Activated T-cell treated with anti-CD3 and anti-CD28 coated beads, Interleukin-2, amount 50 U/mL, for 4 hours (primary cell): ENCODE measurements around the gene SERPINE3. TPM values are rescaled to one million over a fixed set of nuclear protein-coding genes. Genes with fewer than 3 reads are reported as not detected.

Experiments used
- ATAC-seq, 2 donors: fragments of 200-7000 bp; cut with Tn5 transposase; one replicate each; pipeline ENCODE4 v1.10.0; 2021
- DNase-seq: peaks from one replicate; pipeline ENCODE4 v3.0.0-alpha.2; 2020
- H3K27me3 Mint-ChIP-seq: one replicate; pipeline ENCODE4 v1.8.0; 2021; ENCODE audit warnings: low read depth, mixed read lengths
- H3K36me3 Mint-ChIP-seq: one replicate; pipeline ENCODE4 v1.8.0; 2022; ENCODE audit warnings: mixed read lengths; ENCODE audit not compliant: insufficient read depth
- H3K4me1 Mint-ChIP-seq: one replicate; pipeline ENCODE4 v1.8.0; 2021; ENCODE audit warnings: low read depth, mixed read lengths
- H3K4me3 Mint-ChIP-seq: one replicate; pipeline ENCODE4 v1.8.0; 2021; ENCODE audit warnings: mild to moderate bottlenecking, moderate library complexity, mixed read lengths
- H3K9me3 Mint-ChIP-seq: one replicate; pipeline ENCODE4 v1.8.0; 2021; ENCODE audit warnings: mixed read lengths
- total RNA-seq, 3 donors: library from RNA; stranded (reverse); gene quantifications; one replicate each; pipeline ENCODE4 v1.2.1, GENCODE V29; 2021

SERPINE3 gene
- total RNA-seq, 3 donors from 2014 or later, result not detected

DNA sequence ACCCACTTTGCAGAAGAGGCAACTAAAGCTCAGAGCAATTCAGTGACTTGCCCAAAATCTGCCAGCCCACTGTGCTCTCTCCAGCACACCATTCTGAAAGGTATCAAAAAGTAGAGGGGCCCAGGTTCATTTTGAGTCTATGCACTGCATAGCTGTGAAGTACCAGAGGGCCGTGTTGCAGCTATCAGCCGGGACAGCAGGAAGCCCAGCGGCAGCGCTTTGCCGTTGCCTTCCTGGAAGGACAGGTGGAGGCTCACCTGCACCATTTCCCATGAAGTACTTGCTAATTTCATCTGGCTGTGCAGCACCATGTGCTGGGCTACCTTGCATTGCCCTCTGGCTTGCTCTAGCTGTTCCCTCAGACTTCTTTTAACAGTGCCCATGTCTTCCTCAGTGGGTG, 2.7 kb upstream of the SERPINE3 start:
- no peaks in the 10 kb centered on the region for H3K27me3 Mint-ChIP-seq
- no peak for ATAC-seq
- H3K4me1 Mint-ChIP-seq, result peaks cover 7% of the 10 kb centered on the region
- peaks cover 2% of the 10 kb centered on the region for H3K36me3 Mint-ChIP-seq
- H3K9me3 Mint-ChIP-seq, result no peaks in the 10 kb centered on the region
- no peak for DNase-seq
- H3K4me3 Mint-ChIP-seq, result no peak overlapping the region

DNA sequence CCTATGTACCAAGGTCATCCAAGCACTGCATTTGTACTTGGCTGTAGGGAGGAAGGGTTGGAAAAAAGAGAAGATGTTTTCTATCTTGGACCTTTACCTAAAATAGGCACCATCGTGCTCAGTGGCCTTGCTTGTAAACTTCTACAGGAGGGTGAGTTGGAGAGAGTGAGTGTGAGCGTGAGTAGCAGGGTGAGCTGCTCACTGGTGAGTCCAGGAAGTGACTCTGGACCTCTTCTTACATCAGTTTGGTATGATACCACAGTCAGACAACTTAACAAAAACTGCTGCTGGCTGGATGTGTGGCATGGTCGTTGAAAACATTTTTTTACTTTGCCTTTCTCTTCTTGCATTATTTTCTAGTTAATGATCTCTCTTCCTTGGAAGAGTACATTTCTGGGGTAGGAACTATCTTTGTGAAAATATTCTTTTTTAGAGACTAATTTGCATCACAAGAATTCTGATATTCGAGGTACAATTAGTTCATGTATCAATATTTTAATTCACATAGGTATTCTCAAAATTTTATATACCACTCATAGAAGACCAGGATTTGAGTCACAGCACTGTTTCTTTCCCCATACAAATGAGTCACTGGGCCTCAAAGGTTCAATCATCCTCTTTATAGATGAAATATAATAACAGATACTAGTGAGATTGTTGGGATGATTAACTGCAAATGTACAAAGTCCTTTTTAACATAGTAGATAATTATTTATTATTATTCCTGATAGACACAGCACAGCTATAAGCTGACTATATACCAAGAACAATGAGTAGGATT, 651 bp downstream of the SERPINE3 start:
- DNase-seq (no peak), ATAC-seq (no peak)
- H3K9me3 Mint-ChIP-seq, result no peaks in the 10 kb centered on the region
- H3K4me3 Mint-ChIP-seq, result no peak overlapping the region
- no peaks in the 10 kb centered on the region for H3K4me1 Mint-ChIP-seq
- no peaks in the 10 kb centered on the region for H3K27me3 Mint-ChIP-seq
- no peaks in the 10 kb centered on the region for H3K36me3 Mint-ChIP-seq

DNA sequence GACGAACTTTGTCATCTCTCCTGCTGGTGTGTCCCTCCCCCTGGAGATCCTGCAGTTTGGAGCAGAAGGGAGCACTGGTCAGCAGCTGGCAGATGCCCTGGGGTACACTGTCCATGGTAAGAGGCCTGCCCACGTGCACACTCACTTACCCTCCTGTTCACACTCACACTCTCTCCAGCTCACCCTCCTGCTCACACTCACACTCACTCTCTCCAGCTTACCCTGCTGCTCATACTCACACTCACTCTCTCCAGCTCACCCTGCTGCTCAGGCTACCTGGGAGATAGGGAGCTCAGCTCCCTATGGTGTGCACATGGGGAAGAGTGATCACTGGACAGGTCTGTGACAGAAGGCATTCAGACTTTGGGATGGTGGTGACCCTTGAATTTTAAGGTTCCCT, 1.7 kb downstream of the SERPINE3 start:
- Mint-ChIP-seq H3K9me3 (no peaks in the 10 kb centered on the region), H3K4me1 (no peaks in the 10 kb centered on the region), H3K4me3 (no peak overlapping the region), H3K27me3 (no peaks in the 10 kb centered on the region), H3K36me3 (no peaks in the 10 kb centered on the region)
- DNase-seq (no peak), ATAC-seq (no peak)

DNA sequence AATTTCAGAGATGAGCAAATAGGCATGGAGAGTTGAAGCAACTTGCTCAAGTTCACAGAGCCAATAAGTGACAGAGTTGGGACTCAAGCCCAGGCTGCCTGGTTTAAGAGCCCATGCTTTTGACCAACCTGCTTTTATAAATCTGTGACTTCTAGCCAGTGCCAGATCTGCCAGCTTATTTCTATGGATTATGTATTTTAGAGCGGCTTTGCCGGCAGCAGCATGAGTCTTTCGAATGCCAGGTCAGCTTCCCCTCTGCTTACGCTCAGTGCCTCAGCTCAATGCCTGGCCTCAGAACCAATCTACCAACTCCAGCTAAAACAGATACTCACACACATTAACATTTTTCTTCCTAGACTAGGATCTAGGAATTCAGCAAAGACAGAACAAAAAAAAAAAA, 2.3 kb downstream of the SERPINE3 start:
- DNase-seq (no peak), ATAC-seq (no peak)
- Mint-ChIP-seq H3K9me3 (no peaks in the 10 kb centered on the region), H3K36me3 (no peaks in the 10 kb centered on the region), H3K4me1 (no peaks in the 10 kb centered on the region), H3K27me3 (no peaks in the 10 kb centered on the region), H3K4me3 (no peak overlapping the region)

DNA sequence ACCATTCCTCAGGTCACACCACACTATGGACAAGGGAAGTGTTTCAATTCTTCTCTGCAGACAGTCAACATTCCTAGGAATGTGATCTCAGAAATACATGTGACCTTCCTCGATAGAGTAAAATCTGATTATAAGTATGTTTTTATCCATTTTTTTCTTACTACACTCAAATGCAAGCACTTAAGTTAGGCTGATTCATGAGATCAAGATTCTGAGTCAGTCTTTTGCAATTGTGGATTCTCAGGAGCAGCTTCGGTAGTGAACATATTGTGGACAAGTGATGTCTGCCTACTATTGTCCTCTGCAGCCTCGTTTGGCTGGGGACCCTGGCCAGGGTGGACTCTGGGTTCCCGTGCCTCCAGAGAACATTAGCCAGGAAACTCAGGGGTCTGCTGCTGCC, 3.2 kb downstream of the SERPINE3 start:
- no peak for DNase-seq
- no peaks in the 10 kb centered on the region for H3K36me3 Mint-ChIP-seq
- no peak for ATAC-seq
- H3K4me1 Mint-ChIP-seq, result no peaks in the 10 kb centered on the region
- no peaks in the 10 kb centered on the region for H3K27me3 Mint-ChIP-seq
- no peak overlapping the region for H3K4me3 Mint-ChIP-seq
- H3K9me3 Mint-ChIP-seq, result no peaks in the 10 kb centered on the region

DNA sequence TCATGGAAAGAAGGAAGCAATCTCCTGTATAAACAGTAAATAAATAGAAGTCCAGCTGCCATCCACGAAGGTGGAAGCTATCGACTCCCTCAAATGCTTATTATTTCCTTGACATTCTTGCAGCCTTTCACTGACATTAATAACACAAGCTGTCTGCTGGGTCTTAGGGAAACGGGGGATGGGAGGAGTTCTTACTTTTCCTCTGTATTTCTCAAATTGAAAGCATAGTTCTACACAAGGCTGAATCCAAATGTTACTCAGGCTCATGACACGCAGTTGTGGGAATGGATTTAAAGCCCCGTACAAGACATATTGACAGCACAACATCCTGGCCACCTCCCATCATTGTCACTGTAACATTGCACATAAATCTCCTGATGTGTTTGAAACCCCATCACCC, 4.0 kb downstream of the SERPINE3 start:
- no peaks in the 10 kb centered on the region for H3K9me3 Mint-ChIP-seq
- H3K36me3 Mint-ChIP-seq, result no peaks in the 10 kb centered on the region
- H3K4me3 Mint-ChIP-seq, result no peak overlapping the region
- H3K4me1 Mint-ChIP-seq, result no peaks in the 10 kb centered on the region
- no peak for DNase-seq
- no peaks in the 10 kb centered on the region for H3K27me3 Mint-ChIP-seq
- ATAC-seq, result no peak

DNA sequence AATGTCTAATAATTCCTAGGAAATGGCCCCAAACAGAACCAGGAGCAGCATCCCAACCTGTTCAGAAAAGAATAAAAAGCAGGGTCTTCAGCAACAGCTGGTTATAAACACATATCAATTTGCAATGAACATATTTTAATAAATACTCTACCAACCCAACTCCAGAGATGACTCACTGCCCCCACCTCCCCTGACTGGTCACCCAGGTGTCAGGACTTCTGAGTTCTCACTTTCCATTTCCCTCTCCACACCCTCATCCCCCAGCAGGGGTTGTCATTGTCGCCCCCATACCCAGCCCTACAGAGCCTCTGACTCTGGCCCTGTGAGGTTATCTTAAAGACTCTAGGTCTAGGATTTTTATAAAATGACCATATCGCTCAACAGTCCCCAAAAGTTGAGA, 6.9 kb downstream of the SERPINE3 start:
- no peak for DNase-seq
- no peaks in the 10 kb centered on the region for H3K27me3 Mint-ChIP-seq
- H3K4me1 Mint-ChIP-seq, result no peaks in the 10 kb centered on the region
- no peaks in the 10 kb centered on the region for H3K9me3 Mint-ChIP-seq
- no peaks in the 10 kb centered on the region for H3K36me3 Mint-ChIP-seq
- no peak overlapping the region for H3K4me3 Mint-ChIP-seq
- no peak for ATAC-seq

DNA sequence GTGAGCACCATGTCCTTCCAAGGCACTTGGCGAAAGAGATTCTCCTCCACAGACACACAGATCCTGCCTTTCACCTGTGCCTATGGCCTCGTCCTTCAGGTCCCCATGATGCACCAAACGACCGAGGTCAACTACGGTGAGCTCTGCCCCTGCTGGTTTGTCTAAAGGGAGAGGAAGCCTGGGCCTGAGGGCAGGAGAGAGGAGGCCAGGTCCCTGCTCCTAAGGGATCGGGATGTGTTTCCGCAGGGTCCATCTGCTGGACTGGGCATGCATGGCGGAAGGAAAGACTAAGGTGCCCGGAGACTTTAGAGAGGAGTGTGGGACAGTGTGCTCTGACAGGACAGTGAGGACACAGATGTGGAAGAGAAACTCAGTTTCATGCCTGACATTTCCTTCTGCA, 7.6 kb downstream of the SERPINE3 start:
- Mint-ChIP-seq H3K9me3 (no peaks in the 10 kb centered on the region), H3K4me3 (no peak overlapping the region), H3K27me3 (no peaks in the 10 kb centered on the region), H3K36me3 (peaks cover under 1% of the 10 kb centered on the region), H3K4me1 (no peaks in the 10 kb centered on the region)
- ATAC-seq (no peak), DNase-seq (no peak)

DNA sequence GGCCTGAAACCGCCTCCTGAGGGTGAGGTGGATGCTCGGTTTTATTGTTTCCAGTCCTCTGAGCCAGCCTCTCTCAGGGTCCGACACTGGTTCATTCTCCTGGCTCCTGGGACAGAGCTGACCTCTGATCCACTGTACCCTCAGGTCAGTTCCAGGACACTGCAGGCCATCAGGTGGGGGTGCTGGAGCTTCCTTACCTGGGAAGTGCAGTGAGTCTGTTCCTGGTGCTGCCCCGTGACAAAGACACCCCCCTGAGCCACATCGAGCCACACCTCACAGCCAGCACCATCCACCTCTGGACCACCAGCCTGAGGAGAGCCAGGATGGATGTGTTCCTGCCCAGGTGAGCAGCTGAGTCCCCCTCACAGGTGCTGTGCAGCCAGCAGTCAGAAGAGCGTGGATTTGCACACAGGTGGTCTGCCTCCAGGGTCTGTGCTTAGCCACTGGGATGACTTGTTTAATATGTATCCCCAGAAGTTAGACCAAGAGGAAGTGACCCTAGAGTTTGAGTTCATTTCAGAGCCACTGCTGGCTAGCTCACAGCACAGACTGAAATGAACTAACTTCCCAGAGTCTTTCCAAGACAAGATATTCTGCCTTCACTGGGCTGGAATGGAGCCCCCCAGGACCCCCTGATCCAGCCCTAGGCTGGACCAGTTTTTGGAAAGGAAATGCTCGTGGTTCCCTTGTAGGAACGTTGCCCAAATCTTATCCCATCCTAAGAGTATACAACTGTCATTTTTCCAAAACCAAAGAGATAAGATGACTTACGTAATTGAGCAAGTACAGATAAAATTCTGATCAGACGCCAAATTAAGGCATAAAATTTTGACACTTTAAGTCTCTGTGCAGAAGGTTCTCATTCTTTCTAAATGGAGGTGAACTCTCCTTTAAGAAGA, 8.8 kb downstream of the SERPINE3 start:
- no peak for ATAC-seq
- DNase-seq, result no peak
- H3K36me3 Mint-ChIP-seq, result peaks cover 6% of the 10 kb centered on the region
- no peak overlapping the region for H3K4me3 Mint-ChIP-seq
- H3K9me3 Mint-ChIP-seq, result peaks cover 5% of the 10 kb centered on the region
- no peaks in the 10 kb centered on the region for H3K27me3 Mint-ChIP-seq
- H3K4me1 Mint-ChIP-seq, result no peaks in the 10 kb centered on the region

DNA sequence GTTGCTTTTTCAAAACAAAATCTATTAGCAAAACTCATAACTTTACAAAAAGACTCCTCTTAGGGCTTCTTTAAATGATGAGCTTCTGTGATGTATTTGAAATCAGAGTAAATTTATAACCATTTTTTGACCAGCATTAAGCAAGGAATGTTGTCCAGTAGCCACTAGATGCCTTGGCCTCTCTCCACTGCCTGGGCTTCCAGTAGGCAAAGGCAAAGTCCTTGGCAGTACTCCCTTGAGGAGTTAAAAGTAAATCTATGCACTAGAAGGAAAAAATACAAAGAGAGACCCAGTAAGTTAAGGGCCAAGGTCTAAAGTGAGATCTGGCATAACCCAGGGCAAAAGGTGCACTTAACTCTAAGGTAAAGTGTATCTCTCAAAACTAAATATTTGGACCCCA, 9.5 kb downstream of the SERPINE3 start:
- H3K9me3 Mint-ChIP-seq, result peaks cover 5% of the 10 kb centered on the region
- H3K4me1 Mint-ChIP-seq, result no peaks in the 10 kb centered on the region
- H3K4me3 Mint-ChIP-seq, result no peak overlapping the region
- DNase-seq (no peak), ATAC-seq (no peak)
- no peaks in the 10 kb centered on the region for H3K27me3 Mint-ChIP-seq
- H3K36me3 Mint-ChIP-seq, result peaks cover 6% of the 10 kb centered on the region

DNA sequence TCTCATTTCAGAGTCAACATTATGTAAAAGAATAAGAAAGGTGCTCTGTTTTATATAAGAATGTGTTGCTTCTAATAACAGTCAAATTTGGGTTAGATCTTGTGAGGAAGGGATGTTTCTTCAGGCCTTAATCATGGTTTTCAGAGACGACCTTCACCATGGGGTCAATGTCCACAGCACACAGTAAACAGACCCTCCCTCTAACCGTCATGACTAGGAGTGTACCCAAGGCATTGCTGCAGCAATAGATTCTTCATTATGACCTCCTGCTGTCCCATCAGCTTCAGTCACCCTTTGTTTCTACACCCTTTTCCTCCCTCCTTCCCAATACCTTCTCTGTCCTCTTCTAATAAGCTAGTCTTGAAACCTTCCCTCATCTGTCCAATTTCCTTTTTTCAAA, 15.7 kb downstream of the SERPINE3 start:
- H3K27me3 Mint-ChIP-seq, result no peaks in the 10 kb centered on the region
- H3K9me3 Mint-ChIP-seq, result peaks cover 5% of the 10 kb centered on the region
- H3K36me3 Mint-ChIP-seq, result peaks cover 6% of the 10 kb centered on the region
- no peak overlapping the region for H3K4me3 Mint-ChIP-seq
- no peaks in the 10 kb centered on the region for H3K4me1 Mint-ChIP-seq
- ATAC-seq (no peak), DNase-seq (no peak)

DNA sequence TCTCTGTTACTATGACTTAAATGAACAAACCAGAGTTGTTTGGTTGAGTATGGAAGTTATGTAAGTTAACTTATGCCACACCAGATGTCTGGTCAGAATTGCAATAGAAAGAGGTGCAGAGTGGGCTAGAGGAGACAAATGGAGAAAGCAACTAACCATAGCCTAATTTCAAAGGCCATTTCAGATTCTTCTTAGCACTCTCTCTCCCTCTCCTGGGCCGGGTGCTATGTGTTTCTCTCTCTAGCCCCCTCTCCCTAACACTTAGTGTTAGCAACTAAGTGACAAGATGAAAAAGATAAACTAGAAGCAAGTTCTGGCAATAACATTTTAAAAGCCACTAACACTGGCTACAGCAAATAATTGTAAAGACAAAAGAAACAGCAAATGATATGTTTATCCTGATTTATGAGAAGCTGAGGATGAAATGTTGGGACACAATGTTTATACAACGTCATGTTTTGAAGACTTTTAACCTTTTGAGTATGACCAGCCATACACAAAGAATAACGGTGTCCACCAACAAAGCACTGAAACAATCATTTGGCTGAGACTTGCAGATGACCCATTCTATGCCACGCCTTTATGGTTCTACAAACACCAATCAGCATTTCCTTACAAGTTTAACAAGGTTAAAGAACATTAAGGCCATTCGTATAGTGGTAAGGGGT, 18.6 kb downstream of the SERPINE3 start:
- no peaks in the 10 kb centered on the region for H3K9me3 Mint-ChIP-seq
- peaks cover 16% of the 10 kb centered on the region for H3K36me3 Mint-ChIP-seq
- H3K4me3 Mint-ChIP-seq, result no peak overlapping the region
- no peak for ATAC-seq
- DNase-seq, result no peak
- H3K27me3 Mint-ChIP-seq, result no peaks in the 10 kb centered on the region
- no peaks in the 10 kb centered on the region for H3K4me1 Mint-ChIP-seq

DNA sequence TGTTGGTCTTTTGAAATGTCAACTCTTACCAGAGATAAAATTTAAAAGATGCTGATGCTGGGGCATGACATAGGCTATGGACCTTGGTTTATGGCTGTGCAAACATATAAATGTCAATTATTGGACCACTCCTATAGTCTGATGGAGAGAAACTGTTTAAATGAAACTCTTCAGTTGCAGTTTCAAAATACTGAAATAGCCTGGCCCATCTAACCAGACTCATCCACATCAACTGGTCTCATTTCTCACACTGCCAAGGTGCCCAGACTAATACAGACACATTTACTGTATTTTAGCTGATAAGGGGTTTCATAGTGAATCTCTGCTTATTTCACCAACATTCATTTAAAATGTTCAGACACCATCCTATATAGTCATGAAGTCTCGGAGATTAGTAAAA, 19.9 kb downstream of the SERPINE3 start:
- no peaks in the 10 kb centered on the region for H3K4me1 Mint-ChIP-seq
- H3K27me3 Mint-ChIP-seq, result no peaks in the 10 kb centered on the region
- ATAC-seq (no peak), DNase-seq (no peak)
- H3K36me3 Mint-ChIP-seq, result peaks cover 22% of the 10 kb centered on the region
- no peaks in the 10 kb centered on the region for H3K9me3 Mint-ChIP-seq
- H3K4me3 Mint-ChIP-seq, result no peak overlapping the region

DNA sequence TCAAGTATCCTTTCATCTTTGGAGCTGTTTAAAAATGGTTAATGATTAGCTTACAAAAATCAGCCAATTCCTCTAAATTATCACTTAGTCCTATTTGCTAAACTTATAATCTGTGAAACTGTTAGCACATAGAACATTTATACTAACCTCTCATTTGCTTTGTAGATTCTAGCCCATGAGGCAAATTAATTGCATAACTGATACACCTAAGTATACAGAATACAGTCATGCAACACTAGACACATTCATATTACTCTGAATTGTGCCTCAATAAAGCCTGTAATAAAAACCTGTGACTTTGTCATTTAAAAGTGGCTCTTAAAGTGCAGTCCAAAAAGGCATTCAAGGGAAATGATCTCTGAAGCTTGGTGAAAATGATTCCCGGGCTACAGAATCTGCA, 21.0 kb downstream of the SERPINE3 start:
- H3K36me3 Mint-ChIP-seq, result peaks cover 28% of the 10 kb centered on the region
- no peak overlapping the region for H3K4me3 Mint-ChIP-seq
- H3K27me3 Mint-ChIP-seq, result no peaks in the 10 kb centered on the region
- ATAC-seq, result no peak
- no peaks in the 10 kb centered on the region for H3K9me3 Mint-ChIP-seq
- no peaks in the 10 kb centered on the region for H3K4me1 Mint-ChIP-seq
- DNase-seq, result no peak
